ENCODE measurements around the gene ALK. TPM values are rescaled to one million over a fixed set of nuclear protein-coding genes. Genes with fewer than 3 reads are reported as not detected.

ALK gene
- total RNA-seq, 2 donors from 2014 or later = 0.19 TPM; not detected in 1

GRCh38 chr2:29146197-29146596 is 775.2 kb downstream of the ALK start:
- Histone ChIP-seq H3K27me3 (no peaks in the 10 kb centered on the region), H3K27ac (no peak overlapping the region), H3K9me3 (no peaks in the 10 kb centered on the region), H3K36me3 (no peaks in the 10 kb centered on the region), H3K9ac (ENCODE audit: low read depth in 2 of 2, low read length in 2 of 2) (no peak overlapping the region), H3K4me1 (no peaks in the 10 kb centered on the region), H3K4me3 (no peak overlapping the region)
- DNase-seq = no peak
- TF ChIP-seq CTCF (IDR thresholded peaks at IDR 0.05) = no peak
- intact Hi-C loops (cut with DNase I) = no loop called here

GRCh38 chr2:29143657-29144056 is 777.7 kb downstream of the ALK start:
- no peak for TF ChIP-seq CTCF (IDR thresholded peaks at IDR 0.05)
- no peaks in the 10 kb centered on the region for H3K27me3 ChIP-seq
- intact Hi-C loops (cut with DNase I) = no loop called here

More at GRCh38 chr2:29143657-29144056, 777.7 kb downstream of the ALK start:
- Histone ChIP-seq H3K27ac (no peak overlapping the region), H3K36me3 (no peaks in the 10 kb centered on the region), H3K4me3 (no peak overlapping the region), H3K4me1 (no peaks in the 10 kb centered on the region), H3K9me3 (no peaks in the 10 kb centered on the region), H3K9ac (ENCODE audit: low read depth in 2 of 2, low read length in 2 of 2) (no peak overlapping the region)
- DNase-seq = no peak

Other genes starting within 250 kb of the ALK start
- 10 to 100 TPM; 26.7 to 78.7 TPM for gene YPEL5, start 225.4 kb upstream of the ALK start, total RNA-seq

Data from colonic mucosa (tissue), 4 donors.